Mesenchymal stem cell (in vitro differentiated cells and primary cell): ENCODE results near the gene CNNM2.
"Not testable (repeated sequence)": the region's sequence is repeated elsewhere in the genome, so short reads cannot be mapped to it uniquely, and the experiment has no call there.

ENCODE experiments used
- DNase-seq: peaks from one replicate; pipeline ENCODE4 v3.0.0-alpha.2; 2013
- H2AFZ ChIP-seq: one replicate; pipeline ENCODE4 v1.6.1; 2013; ENCODE audit warnings: low read depth, mild to moderate bottlenecking, control low read depth, inconsistent platforms, low read length, moderate library complexity
- H2AK5ac ChIP-seq: 2 replicates; pipeline ENCODE4 v1.6.1; 2013; ENCODE audit warnings: low read length, moderate library complexity, mild to moderate bottlenecking, inconsistent platforms; ENCODE audit not compliant: severe bottlenecking
- H2BK120ac ChIP-seq: one replicate; pipeline ENCODE4 v1.6.1; 2013; ENCODE audit warnings: low read depth, mild to moderate bottlenecking, inconsistent platforms, low read length, moderate library complexity
- H2BK12ac ChIP-seq, 2 experiments: one replicate each; pipeline ENCODE4 v1.6.1; 2013; ENCODE audit warnings: inconsistent platforms in 2 of 2, low read length in 2 of 2, mild to moderate bottlenecking in 2 of 2, moderate library complexity in 2 of 2, control low read depth in 1 of 2
- H2BK15ac ChIP-seq: one replicate; pipeline ENCODE4 v1.6.1; 2013; ENCODE audit warnings: mild to moderate bottlenecking, low read depth, inconsistent platforms; ENCODE audit not compliant: poor library complexity, severe bottlenecking
- H2BK5ac ChIP-seq: 2 replicates; pipeline ENCODE4 v1.6.1; 2013; ENCODE audit warnings: low read depth, mild to moderate bottlenecking, low read length, control low read depth, inconsistent platforms; ENCODE audit not compliant: poor library complexity, severe bottlenecking
- H3K14ac ChIP-seq, 2 experiments: one replicate each; pipeline ENCODE4 v1.6.1; 2013; ENCODE audit warnings: inconsistent platforms in 2 of 2, low read length in 2 of 2, control low read depth in 1 of 2, mild to moderate bottlenecking in 1 of 2, moderate library complexity in 1 of 2
- H3K18ac ChIP-seq, 2 experiments: one replicate each; pipeline ENCODE4 v1.6.1; 2013; ENCODE audit warnings: inconsistent platforms in 2 of 2, low read length in 2 of 2, control low read depth in 1 of 2, low read depth in 1 of 2, mild to moderate bottlenecking in 1 of 2
- H3K23ac ChIP-seq, 2 experiments: one replicate each; pipeline ENCODE4 v1.6.1; 2013; ENCODE audit warnings: inconsistent platforms in 2 of 2, low read length in 2 of 2, mild to moderate bottlenecking in 2 of 2, moderate library complexity in 2 of 2, control low read depth in 1 of 2
- H3K27ac ChIP-seq: 2 replicates; pipeline ENCODE4 v1.5.1; 2013; ENCODE audit warnings: mild to moderate bottlenecking, moderate library complexity, low read length, control low read depth, inconsistent platforms; ENCODE audit not compliant: poor library complexity, severe bottlenecking
- H3K27me3 ChIP-seq, 2 experiments: 2 replicates each; pipeline versions ENCODE4 v1.6.1 to v1.7.0; 2013; ENCODE audit warnings: low read length in 2 of 2, mild to moderate bottlenecking in 2 of 2, moderate library complexity in 2 of 2, control low read depth in 1 of 2, inconsistent platforms in 1 of 2; ENCODE audit not compliant: control insufficient read depth in 1 of 2, insufficient read depth in 1 of 2
- H3K36me3 ChIP-seq, 2 experiments: 2 replicates each; pipeline versions ENCODE4 v1.6.1 to v1.7.0; 2013; ENCODE audit warnings: low read length in 2 of 2, control low read depth in 1 of 2, inconsistent platforms in 1 of 2, low read depth in 1 of 2, mild to moderate bottlenecking in 1 of 2; ENCODE audit not compliant: insufficient read depth in 2 of 2, control insufficient read depth in 1 of 2
- H3K4ac ChIP-seq, 2 experiments: one replicate each; pipeline ENCODE4 v1.6.1; 2013; ENCODE audit warnings: inconsistent platforms in 2 of 2, low read length in 2 of 2, mild to moderate bottlenecking in 2 of 2, moderate library complexity in 2 of 2, control low read depth in 1 of 2, low read depth in 1 of 2
- H3K4me1 ChIP-seq: 2 replicates; pipeline ENCODE4 v1.6.1; 2013; ENCODE audit warnings: low read depth, low read length, control low read depth; ENCODE audit not compliant: control insufficient read depth, insufficient read depth
- H3K4me2 ChIP-seq: 2 replicates; pipeline ENCODE4 v1.6.1; 2013; ENCODE audit warnings: low read length, mild to moderate bottlenecking, inconsistent platforms; ENCODE audit not compliant: poor library complexity, severe bottlenecking
- H3K4me3 ChIP-seq, 2 experiments: 2 replicates each; pipeline versions ENCODE4 v1.5.1 to v1.7.0; 2013; ENCODE audit warnings: low read length in 2 of 2, mild to moderate bottlenecking in 2 of 2, control low read depth in 1 of 2, low read depth in 1 of 2; ENCODE audit not compliant: insufficient read depth in 1 of 2
- H3K79me1 ChIP-seq: replicated peaks from 2 replicates; pipeline ENCODE4 v1.6.1; 2013; ENCODE audit warnings: mild to moderate bottlenecking, control low read depth, low read length, inconsistent platforms; ENCODE audit not compliant: poor library complexity, severe bottlenecking
- H3K9ac ChIP-seq: 2 replicates; pipeline ENCODE4 v1.7.0; 2013; ENCODE audit warnings: mild to moderate bottlenecking, low read length, moderate library complexity
- H3K9me3 ChIP-seq: 2 replicates; pipeline ENCODE4 v1.7.0; 2013; ENCODE audit warnings: mild to moderate bottlenecking, low read length; ENCODE audit not compliant: control insufficient read depth
- H4K8ac ChIP-seq: one replicate; pipeline ENCODE4 v1.6.1; 2013; ENCODE audit warnings: inconsistent platforms, mild to moderate bottlenecking, low read length, moderate library complexity
- H4K91ac ChIP-seq: one replicate; pipeline ENCODE4 v1.6.1; 2013; ENCODE audit warnings: mild to moderate bottlenecking, low read length, inconsistent platforms
- WGBS: methylation state at CpG from one replicate; pipeline ENCODE4 v1.1.7; 2013; ENCODE audit warnings: mixed read lengths; 5-methylcytosine and 5-hydroxymethylcytosine counted together

CNNM2 gene

DNA sequence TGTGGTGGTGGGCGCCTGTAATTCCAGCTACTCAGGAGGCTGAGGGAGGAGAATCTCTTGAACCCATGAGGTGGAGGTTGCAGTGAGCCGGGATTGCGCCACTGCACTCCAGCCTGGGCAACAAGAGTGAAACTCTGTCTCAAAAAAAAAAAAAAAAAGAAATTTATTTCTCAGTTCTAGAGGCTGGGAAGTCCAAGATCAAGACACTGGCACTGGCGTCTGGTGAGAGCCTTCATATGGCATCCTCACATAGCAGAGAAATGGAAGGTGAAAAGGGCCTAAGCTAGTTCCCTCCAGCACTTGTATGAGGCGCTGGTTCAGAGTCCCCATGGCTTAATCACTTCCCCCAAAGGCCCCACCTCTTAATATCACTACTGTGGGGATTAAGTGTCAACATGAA, 10.3 kb downstream of the CNNM2 start:
- not testable (repeated sequence) for H2BK120ac ChIP-seq, H3K4me3 ChIP-seq, H3K18ac ChIP-seq, H3K4ac ChIP-seq, H2AFZ ChIP-seq, H3K4me2 ChIP-seq, H2BK12ac ChIP-seq, H3K14ac ChIP-seq, H3K4me1 ChIP-seq, DNase-seq, H2AK5ac ChIP-seq, H3K27ac ChIP-seq, H3K23ac ChIP-seq, H3K36me3 ChIP-seq, H2BK15ac ChIP-seq, H4K8ac ChIP-seq, H2BK5ac ChIP-seq, H3K9ac ChIP-seq, H3K9me3 ChIP-seq, H4K91ac ChIP-seq, H3K27me3 ChIP-seq
- WGBS = 97% methylated on average over 4 of the region's 5 CpGs
- H3K79me1 ChIP-seq = peaks cover 10% of the 10 kb centered on the region

- Histone ChIP-seq H3K4me3 (no peak overlapping the region), H2BK15ac (no peak overlapping the region), H2BK5ac (no peak overlapping the region), H3K36me3 (no peaks in the 10 kb centered on the region), H2BK120ac (no peak overlapping the region), H3K79me1 (peaks cover 3% of the 10 kb centered on the region), H2AK5ac (no peak overlapping the region), H3K27ac (no peak overlapping the region), H4K8ac (no peak overlapping the region), H4K91ac (no peak overlapping the region), H3K9me3 (no peaks in the 10 kb centered on the region), H3K4me2 (no peak overlapping the region), H3K4ac (no peak overlapping the region), H3K9ac (no peak overlapping the region), H3K14ac (no peak overlapping the region), H3K23ac (no peak overlapping the region), H3K4me1 (no peaks in the 10 kb centered on the region), H3K27me3 (no peaks in the 10 kb centered on the region), H2AFZ (no peak overlapping the region), H3K18ac (no peak overlapping the region), H2BK12ac (no peak overlapping the region)
- WGBS = 100% methylated on average over 1 of the region's 2 CpGs
- no peak for DNase-seq
These were observed 12.6 kb downstream of the CNNM2 start for GRCh38 chr10:102930720-102931119.

- H3K18ac ChIP-seq = no peak overlapping the region
- H3K4me3 ChIP-seq = no peak overlapping the region
- no peak overlapping the region for H3K23ac ChIP-seq
- no peak overlapping the region for H4K8ac ChIP-seq
- H3K4me2 ChIP-seq = no peak overlapping the region
- H3K27me3 ChIP-seq = no peaks in the 10 kb centered on the region
- no peak overlapping the region for H2BK12ac ChIP-seq
- H3K9me3 ChIP-seq = no peaks in the 10 kb centered on the region
- WGBS = 80% methylated on average over 4 of the region's 5 CpGs
- H3K14ac ChIP-seq = no peak overlapping the region
- no peaks in the 10 kb centered on the region for H3K4me1 ChIP-seq
- H3K79me1 ChIP-seq = peaks cover 3% of the 10 kb centered on the region
- no peak overlapping the region for H2BK5ac ChIP-seq
- no peak overlapping the region for H4K91ac ChIP-seq
- DNase-seq = no peak
- H3K4ac ChIP-seq = no peak overlapping the region
- no peak overlapping the region for H3K27ac ChIP-seq
- H2BK120ac ChIP-seq = no peak overlapping the region
- no peak overlapping the region for H2BK15ac ChIP-seq
- H2AK5ac ChIP-seq = no peak overlapping the region
- H3K36me3 ChIP-seq = no peaks in the 10 kb centered on the region
- H2AFZ ChIP-seq = no peak overlapping the region
- no peak overlapping the region for H3K9ac ChIP-seq
These were observed 13.5 kb downstream of the CNNM2 start for GRCh38 chr10:102931643-102932042.

- Histone ChIP-seq H2BK120ac (no peak overlapping the region), H3K4me1 (no peaks in the 10 kb centered on the region), H3K4me2 (no peak overlapping the region), H3K79me1 (peaks cover 2% of the 10 kb centered on the region), H3K18ac (no peak overlapping the region), H4K8ac (no peak overlapping the region), H2BK15ac (no peak overlapping the region), H4K91ac (no peak overlapping the region), H3K9ac (no peak overlapping the region), H2BK5ac (no peak overlapping the region), H2BK12ac (no peak overlapping the region), H3K4me3 (no peak overlapping the region), H3K36me3 (no peaks in the 10 kb centered on the region), H3K14ac (no peak overlapping the region), H3K9me3 (no peaks in the 10 kb centered on the region), H2AK5ac (no peak overlapping the region), H3K27me3 (no peaks in the 10 kb centered on the region), H3K23ac (no peak overlapping the region), H3K4ac (no peak overlapping the region), H3K27ac (no peak overlapping the region), H2AFZ (no peak overlapping the region)
- DNase-seq = no peak
- WGBS = 81% methylated on average over 4 of the region's 4 CpGs
These were observed 17.4 kb downstream of the CNNM2 start for GRCh38 chr10:102935505-102935904.
